GM04503 (cell line): ENCODE results near the gene RASAL3.
"Not testable (repeated sequence)": the region's sequence is repeated elsewhere in the genome, so short reads cannot be mapped to it uniquely, and the experiment has no call there.

Source experiments
- DNase-seq: peaks from one replicate; pipeline ENCODE4 v3.0.0-alpha.2; 2012; ENCODE audit warnings: low read depth

RASAL3 gene

DNA sequence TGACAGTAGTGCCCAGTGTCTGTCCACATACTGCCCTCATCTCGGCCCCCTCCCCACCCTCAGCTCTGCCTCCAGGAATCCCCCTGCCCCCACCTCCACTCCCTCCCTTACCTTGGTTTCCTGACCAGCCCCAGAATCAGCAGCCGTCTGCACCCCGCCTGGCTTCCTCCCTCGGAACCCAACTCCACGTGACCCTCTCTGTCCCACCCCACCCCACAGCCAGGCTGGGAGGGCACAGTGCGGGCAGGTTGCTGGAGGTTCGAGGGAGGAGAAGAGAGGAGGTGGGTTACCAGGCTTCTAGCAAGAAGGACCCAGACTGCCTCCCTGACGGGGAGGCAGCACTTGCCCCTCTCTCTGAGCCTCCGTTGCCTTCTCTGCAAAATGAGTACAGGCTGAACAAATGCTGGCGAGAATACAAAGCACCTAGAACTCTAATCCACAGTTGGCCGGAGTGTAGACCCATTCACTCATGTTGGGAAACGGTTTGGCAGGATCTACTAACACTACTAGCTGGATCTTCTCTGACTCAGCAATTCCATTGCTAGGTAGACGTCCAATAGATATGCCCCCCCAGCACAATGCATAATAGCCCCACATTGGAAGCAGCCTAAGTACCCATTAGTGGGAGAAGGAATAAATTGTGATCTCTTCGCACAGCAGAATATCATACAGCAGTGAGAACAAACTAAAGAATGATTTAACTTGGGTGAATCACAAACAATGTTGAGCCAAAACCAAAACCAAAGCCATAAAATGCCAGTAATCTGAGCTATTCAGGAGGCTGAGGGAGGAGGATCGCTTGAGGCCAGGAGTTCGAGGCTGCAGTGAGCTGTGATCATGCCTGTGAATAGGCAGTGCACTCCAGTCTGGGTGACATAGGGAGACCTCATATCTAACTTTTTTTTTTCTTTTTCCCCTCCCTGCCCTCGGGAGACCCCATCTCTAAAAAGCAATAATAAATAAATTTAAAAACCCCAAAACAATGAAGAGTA, at the start of gene RASAL3:
Gene RASAL3, minus strand, starts transcription at position 151 of the 992 bp plus-strand sequence. CDS start 186 bp downstream, outside the sequence.
- no peak for DNase-seq

DNA sequence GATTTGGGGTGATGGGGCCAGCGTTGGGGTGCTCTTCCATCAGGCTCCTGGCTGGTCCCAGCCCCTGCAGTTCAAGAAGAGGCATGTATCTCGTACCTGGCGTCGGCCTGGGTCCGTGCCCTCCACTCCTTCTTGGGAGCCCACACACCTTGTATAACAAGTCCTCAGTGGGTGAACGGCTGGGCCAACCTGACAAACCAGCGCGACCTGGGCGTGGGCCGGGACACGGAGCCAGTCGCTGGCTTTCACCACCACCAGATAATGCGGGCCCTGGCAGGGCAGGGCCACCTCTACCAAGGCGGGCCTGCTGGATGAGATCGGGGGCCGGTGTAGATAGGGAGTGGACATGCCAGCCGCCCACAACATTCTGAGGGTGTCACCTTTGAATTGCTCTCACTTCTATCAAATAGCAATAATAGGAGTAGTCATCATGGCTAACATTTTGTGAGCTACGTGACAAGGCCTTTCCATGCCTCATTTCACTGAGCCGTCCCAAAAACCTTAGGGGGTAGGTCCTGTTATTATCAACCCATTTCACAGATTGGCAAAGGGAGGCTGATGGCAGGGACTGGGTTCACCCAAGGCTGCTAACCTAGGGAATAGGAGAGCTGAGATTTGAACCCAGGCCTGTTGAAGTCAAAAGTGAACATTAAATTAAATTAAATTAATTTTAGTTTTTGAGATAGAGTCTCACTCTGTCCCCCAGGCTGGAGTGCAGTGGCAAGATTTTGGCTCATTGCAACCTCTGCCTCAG, 47.5 kb upstream of the RASAL3 start:
- DNase-seq: no peak

DNA sequence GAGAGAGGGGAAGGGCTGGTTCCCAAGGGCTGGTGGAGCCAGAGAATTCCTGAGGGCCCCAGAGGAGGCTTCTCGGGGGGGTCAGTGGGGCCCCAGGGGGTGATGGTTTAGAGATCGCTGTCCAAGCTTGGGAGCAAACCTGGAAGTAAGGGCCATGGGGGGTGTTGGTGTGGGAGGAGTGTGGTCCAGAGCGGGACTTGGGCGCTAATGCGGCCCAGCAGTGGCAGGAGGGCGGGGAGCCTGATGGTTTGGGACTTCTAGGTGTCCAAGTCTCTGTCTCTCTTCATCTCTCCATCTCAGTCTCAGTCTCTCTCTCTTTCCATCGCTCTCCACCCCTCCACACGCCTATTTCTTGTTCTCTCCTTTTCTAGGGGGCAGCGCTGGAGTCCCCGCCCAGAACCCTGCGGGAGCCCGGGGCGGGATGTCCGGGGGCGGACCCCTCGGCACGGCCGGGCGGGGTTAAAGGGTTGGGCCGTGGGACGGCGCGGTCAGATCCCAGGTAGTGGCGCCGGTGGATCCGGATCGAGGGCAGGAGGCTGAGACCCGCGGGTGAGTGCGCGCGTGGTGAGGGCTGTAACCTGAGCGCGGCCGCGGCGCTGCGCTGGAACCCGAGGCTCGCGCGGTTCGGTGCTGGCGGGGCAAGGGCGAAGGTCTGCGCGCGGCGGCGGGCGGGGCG, 43.8 kb upstream of the RASAL3 start, which contains the start of gene CYP4F22:
Gene CYP4F22, plus strand, starts transcription at position 491 of the 676 bp plus-strand sequence. CDS start 16,812 bp downstream, outside the sequence.
- DNase-seq: no peak

DNA sequence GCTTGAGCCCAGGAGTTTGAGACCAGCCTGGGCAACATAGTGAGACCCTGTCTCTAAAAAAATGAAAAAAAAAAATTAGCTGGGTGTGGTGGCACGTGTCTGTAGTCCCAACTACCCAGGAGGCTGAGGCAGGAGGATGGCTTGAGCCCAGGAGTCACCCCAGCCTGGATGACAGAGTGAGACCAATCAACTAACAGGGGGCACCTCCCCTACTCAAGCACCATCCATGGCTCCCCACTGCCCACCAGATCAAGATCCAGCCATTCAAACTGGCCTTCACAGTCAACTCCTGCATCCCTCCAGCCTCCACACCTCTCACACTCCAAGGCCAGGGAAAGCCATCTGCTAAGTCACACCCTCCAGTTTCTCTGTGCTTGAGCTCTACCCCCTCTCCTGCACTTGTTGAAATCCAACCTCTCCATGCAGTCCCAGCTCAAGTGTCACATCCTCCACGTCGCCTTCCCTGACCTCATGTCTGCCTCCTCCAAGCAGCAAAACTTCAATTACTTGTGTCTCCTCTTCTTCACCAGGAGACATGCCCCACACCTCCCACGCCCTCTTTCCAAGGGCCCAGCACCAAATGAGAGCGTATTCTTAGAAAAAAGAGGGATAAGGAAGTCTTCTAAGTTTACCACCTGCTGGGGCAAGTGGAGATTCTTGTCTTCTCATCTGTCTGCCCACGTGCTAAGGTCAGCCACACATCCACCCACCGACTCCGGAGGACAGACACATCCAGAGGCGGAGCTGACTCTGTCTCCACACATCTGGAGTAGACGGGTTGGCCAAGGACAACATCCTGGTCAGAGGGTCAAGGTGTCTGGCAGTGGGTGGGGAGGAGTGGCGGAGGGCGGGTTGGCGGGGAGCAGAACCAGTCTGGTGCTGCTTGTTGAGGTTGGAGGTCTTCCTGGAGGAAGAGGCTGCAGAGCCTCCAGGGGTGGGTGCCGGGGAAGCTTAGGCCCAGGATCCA, 43.0 kb upstream of the RASAL3 start:
- DNase-seq: no peak

DNA sequence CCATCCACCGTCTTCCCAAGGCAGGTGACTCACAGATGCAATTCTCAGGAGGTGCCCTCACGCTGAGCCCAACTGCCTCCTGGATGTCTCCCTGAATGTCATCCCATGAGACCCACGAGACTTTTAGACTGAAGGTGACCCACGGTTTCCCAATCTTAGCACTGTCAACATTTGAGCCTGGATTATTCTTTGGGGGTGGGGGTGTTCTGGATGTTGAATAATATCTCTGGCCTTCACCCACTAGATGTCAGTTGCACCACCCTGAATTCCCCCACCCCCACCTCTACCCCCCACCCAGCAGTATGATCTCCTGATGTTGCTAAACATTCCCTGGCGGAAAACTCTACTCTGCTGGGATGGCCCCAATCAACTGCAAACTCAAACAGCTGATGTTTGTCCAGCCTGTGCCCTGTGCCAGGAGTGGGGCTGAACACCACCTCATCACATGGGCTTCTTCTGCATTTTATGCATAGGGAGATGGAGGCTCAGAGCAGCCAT, 41.8 kb upstream of the RASAL3 start:
- no peak for DNase-seq

DNA sequence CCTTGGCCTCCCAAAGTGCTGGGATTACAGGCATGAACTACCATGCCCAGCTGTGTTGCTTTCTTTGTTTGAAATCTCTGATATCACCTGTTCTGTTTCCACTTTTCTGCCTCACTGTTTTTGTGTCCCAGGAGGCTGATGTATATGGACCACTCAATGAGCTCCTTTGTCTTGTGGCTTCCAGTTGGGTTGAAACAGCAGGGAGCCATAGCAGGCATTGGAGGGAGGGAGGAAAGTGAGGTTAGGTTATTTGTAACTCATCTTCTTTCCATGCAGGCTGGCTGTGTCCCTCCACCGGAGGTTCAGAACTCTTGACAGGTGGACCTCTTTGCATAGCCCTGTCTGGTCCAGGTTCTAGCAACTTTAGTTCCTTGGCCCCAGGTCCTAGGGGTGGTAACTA, 37.9 kb upstream of the RASAL3 start:
- no peak for DNase-seq

DNA sequence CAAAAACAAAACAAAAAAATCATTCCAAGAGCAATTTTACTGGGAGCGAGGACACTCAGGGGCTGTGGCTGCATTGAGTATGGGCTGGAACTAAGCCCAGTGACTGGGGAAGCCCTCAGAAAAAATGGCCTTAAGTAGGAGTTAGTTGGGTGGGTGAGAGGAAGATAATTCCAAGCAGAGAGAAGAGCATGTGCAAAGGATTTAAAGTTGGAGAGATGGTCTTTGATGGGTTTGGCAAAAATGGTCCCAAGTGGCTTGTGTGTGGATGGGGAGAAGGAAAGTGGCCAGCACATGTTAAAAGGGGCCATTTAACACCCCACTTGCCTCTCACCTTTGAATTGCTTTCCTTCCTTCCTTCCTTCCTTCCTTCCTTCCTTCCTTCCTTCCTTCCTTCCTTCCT, 37.3 kb upstream of the RASAL3 start:
- no peak for DNase-seq

DNA sequence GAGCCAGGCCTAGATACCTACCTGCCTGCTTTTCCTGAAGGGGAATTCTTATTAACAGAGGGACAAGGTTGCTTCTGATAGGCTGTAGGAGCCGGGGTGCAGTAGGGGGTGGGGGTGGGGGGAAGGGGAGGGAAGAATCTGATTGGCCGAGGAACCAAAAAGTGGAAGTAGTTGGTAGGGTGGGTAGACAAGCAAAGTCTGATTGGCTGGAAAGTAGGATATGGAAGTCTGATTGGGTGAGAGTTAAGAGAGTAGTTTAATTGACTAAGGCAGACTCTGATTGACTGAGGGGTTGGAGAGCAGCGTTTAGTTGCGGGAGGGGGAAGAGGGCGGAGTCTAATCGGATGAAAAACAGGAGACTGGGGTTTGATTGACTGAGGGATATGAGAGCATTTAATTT, 34.6 kb upstream of the RASAL3 start:
- DNase-seq: no peak

DNA sequence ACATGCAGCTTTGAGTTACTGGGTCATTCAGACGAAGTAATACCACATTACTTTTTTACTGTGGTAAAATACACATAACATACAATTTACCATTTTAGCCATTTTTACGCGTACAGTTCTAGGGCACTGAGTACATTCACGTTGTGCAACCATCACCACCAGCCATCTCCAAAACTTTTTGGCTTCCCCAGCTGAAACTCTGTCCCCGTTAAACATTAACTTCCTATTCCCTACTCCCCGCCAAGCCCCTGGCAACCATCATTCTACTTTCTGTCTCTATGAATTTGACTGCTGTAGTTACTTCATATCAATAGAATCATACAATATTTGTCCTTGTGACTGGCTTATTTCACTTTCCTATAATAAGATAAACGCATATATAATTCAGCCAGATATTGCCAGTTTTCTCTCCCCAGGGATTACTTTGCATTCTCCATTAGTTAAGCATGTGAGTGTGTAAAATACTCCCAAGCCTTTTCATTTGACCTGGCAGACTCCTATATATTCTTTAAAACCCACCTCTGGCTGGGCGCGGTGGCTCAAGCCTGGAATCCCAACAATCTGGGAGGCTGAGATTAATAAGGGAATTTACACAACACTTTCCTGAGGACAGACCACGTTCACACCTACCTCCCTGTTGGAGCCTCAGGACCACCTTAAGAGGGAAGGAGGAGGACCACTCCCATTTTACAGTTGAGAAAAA, 34.0 kb upstream of the RASAL3 start:
- DNase-seq: no peak

DNA sequence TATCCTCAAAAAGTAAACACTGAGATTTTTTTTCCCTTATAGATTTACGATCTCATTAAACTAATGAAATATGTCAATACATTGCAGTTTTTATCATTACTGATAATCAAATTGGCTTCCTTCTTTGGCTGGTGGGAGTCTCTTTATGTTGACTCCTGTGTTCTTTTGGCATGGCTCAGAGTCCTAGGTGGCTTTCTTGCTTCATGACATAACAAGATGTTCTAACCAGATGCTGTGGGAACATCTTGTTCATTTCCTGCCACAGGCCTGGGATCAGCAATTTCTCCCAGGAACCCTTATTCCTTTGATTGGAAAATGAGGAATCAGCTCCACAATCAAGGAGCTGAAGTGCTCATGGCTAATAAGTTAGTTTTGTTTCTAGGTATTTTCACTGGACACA, 30.8 kb upstream of the RASAL3 start:
- DNase-seq: no peak

DNA sequence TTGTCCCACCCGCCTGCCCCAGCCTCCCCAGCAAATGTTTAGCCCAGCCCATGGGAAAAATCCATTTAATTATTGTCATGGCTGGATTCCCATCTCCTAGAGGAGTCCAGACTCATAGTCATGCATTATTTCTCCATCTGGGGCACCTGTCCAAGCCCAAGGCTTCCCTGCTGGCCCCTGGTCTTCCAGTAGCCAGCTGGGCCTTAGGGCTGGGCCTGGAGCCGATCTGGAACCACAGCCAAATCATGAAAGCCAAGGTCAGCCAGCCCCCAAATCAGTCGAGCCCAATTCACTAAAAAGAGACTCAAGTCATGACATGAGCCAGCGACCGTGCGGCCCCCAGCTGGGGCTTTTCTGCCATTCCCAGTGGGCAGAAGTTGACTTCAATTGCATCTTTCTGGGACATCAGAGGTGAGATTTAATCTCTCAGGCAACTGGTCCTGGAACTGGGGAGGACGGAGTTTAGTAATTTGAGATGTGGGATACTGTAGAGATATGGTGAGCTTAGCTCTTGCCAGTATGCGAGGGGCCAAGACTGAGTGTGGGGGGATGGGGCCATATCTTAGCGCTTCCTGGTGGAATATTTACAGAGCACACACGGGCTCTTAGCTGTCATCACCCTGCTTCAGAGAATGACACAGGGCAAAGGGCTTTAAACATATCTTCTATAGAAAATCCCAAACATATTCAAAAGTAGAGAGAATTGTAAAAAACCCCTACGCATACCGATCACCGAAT, 24.3 kb upstream of the RASAL3 start:
- DNase-seq: peak; percentile 11

DNA sequence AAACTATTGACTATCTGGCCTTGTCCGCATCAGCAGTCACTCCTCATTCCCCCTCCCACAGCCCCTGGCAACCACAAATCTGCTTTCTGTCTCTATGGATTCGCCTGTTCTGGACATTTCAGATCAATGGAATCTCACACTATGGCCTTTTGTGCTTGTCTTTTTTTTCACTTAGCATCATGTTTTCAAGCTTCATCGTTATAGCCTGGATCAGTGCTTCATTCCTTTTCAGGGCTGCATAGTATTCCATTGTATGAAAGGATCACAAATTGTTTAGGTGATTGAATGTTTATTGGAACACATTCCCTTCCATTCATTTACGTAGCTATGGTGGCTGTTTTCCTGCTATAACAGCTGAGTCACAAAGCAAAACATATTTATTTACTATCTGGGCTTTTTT, 22.7 kb upstream of the RASAL3 start:
- no peak for DNase-seq

DNA sequence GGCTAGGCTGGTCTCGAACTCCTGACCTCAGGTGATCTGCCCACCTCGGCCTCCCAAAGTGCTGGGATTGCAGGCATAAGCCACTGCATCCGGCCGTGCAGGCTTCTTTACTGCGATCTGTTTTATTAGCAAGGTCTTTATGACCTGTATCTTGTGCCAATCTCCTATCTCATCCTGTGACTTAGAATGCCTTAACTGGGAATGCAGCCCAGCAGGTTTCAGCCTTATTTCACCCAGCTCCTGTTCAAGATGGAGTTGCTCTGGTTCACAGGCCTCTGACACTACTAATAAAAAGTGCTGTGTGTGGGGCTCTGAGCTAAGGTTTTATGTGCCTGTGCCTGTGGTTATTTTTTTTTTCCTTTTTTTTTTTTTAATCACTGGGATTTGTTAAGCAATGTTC, 21.4 kb upstream of the RASAL3 start:
- not testable (repeated sequence) for DNase-seq

DNA sequence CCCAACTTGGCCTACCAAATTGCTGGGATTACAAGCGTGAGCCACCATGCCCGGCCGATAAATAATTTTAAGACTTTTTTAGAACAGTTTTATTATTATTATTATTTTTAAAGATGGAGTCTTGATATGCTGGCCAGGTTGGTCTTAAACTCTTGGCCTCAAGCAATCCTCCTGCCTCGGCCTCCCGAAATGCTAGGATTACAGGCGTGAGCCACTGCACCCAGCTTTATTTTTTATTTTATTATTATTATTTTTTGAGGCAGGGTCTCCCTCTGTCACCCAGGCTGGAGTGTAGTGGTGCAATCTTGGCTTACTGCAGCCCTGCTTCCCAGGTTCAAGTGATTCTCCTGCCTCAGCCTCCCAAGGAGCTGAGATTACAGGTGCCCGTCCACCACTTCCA, 16.7 kb upstream of the RASAL3 start:
- DNase-seq: not testable (repeated sequence)

DNA sequence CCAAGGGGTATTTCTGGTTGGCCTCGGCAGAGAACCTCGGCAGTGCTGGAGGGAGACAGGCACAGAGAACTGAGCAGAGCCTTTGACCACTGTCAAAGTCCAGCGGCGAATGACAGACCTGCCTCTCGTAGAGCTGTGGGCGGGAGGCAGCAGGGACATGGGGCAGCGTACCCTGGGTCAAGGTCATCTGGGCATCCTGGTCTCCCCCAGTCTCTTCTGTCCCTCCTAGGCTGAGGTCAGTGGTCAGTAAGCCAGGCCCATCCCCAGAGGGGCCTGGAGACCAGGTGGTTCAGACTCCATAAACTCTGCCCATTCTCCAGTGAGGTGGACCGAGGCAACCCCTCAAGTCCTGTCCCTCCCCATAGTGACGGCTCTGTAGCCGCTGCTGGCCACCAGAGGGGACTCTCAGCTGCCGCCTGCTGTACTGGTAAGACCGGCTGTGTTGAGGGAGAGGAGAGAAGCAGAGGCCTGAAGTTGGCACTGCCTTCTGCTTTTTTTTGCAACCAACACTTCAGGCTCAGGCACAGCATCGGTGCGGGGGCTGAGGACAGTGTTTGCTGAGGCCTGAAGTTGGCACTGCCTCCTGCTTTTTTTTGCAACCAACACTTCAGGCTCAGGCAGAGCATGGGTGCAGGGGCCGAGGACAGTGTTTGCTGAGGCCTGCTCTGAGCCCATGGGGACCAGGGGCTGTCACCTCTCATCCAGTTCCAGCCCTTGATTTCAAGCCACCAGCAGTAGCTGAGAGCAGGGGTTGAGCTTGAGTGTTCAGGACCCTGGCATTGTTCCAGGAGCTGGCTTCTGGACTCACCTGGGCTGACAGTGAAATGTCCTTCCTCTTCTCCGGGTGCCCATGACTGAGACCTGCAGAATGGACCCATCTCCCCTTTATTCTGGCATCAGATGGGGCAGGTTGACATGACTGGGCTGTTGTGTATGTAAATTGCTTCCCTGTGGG, 15.3 kb upstream of the RASAL3 start, which contains the start of gene PGLYRP2:
Gene PGLYRP2, minus strand, starts transcription at position 111 of the 955 bp plus-strand sequence. CDS start 130 bp downstream, outside the sequence.
- DNase-seq: no peak

DNA sequence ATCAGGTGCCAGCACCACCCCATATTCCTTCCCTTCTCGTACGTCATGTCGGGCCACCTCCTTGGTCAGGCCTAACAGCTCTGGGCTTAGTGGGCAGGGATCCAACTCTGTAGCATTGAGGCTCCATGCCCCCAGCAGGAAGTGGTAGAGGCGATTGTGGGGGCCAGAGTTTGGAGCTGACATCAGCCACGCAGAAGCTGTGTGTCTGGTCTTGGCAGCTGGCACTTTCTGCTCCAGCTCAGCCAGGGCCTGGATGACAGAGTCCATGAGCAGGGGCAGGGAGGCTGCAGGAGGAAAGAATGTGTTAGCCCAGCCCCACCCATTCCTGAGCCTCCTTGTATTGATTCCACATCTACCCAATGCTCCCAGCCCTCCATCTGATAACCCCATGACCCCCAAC, 12.0 kb upstream of the RASAL3 start:
- no peak for DNase-seq

DNA sequence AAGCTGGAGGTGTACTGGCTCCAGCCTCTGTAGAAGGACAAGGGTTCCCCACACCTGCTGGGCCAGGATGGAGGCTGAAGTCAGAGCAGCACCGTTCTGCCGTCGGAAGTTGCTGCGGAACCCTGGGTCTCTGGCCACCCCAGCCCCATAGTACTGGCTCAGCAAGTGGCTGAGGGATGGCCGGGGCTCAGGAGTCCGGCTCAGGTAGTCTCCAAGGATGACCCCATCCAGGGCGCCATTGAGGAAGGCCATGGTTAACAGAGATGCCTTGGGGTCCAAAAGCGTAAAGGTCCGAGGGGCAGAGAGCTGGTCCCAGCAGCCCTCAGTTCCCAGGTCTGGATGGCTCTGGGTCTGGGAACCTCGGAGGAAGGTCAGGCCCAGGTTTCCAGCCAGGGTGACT, 11.3 kb upstream of the RASAL3 start:
- DNase-seq: no peak

DNA sequence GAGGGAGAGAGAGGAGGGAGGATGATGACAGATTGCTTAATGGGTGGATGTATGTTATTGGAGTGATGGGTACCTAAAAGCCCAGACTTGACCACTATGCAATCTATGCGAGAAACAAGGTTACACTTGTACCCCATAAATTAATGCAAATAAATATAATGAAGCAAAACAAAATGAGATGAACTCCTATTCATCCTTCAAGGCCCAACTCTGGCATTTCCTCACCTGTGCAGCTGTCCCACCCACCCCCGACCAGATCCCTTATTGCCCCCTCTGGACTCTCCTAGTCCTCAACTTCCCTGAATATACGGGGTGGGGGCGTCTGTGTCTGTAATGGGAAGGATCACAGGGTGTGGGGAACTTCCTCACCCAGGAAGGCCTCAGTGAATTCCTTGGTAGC, 10.8 kb upstream of the RASAL3 start:
- no peak for DNase-seq
